ENCODE measurements around the gene NUDT21. TPM values are rescaled to one million over a fixed set of nuclear protein-coding genes. Genes with fewer than 3 reads are reported as not detected.

Gene NUDT21
- total RNA-seq, 1 donor from 2014 or later: 105 TPM

- peaks cover 16% of the 10 kb centered on the region for H3K36me3 Mint-ChIP-seq (ENCODE audit: unreplicated experiment)
- no peaks in the 10 kb centered on the region for H3K9me3 Mint-ChIP-seq (ENCODE audit: unreplicated experiment)
- H3K4me1 Mint-ChIP-seq (ENCODE audit: unreplicated experiment): peaks cover 18% of the 10 kb centered on the region
- H3K4me3 Mint-ChIP-seq (ENCODE audit: unreplicated experiment): no peak overlapping the region
- no peak for TF ChIP-seq CTCF (IDR thresholded peaks at IDR 0.05)
- H3K27ac Mint-ChIP-seq (ENCODE audit: unreplicated experiment): no peak overlapping the region
- DNase-seq (ENCODE audit: extremely low spot score, unreplicated experiment): no peak
- no peaks in the 10 kb centered on the region for H3K27me3 Mint-ChIP-seq (ENCODE audit: unreplicated experiment)
Measured at GRCh38 chr16:56428091-56428490, 23.0 kb downstream of the NUDT21 start.

- TF ChIP-seq CTCF (IDR thresholded peaks at IDR 0.05): no peak
- no peak overlapping the region for H3K27ac Mint-ChIP-seq (ENCODE audit: unreplicated experiment)
- H3K4me3 Mint-ChIP-seq (ENCODE audit: unreplicated experiment): peak overlapping the region; percentile 40
- no peaks in the 10 kb centered on the region for H3K27me3 Mint-ChIP-seq (ENCODE audit: unreplicated experiment)
- DNase-seq (ENCODE audit: extremely low spot score, unreplicated experiment): no peak
- H3K36me3 Mint-ChIP-seq (ENCODE audit: unreplicated experiment): peaks cover 8% of the 10 kb centered on the region
- peaks cover 33% of the 10 kb centered on the region for H3K4me1 Mint-ChIP-seq (ENCODE audit: unreplicated experiment)
- H3K9me3 Mint-ChIP-seq (ENCODE audit: unreplicated experiment): no peaks in the 10 kb centered on the region
Measured at GRCh38 chr16:56426585-56426984, 24.5 kb downstream of the NUDT21 start.

- peak within 1 kb of the TSS; percentile 98 for H3K4me3 Mint-ChIP-seq (ENCODE audit: unreplicated experiment)
- DNase-seq (ENCODE audit: extremely low spot score, unreplicated experiment): peak; percentile 86
- H3K27ac Mint-ChIP-seq (ENCODE audit: unreplicated experiment): peak within 1 kb of the TSS; percentile 96
- TF ChIP-seq CTCF (IDR thresholded peaks at IDR 0.05): peak; percentile 43
- H3K4me1 Mint-ChIP-seq (ENCODE audit: unreplicated experiment): peaks cover 39% of the 10 kb centered on the region
- peaks cover under 1% of the 10 kb centered on the region for H3K36me3 Mint-ChIP-seq (ENCODE audit: unreplicated experiment)
- H3K9me3 Mint-ChIP-seq (ENCODE audit: unreplicated experiment): no peaks in the 10 kb centered on the region
- H3K27me3 Mint-ChIP-seq (ENCODE audit: unreplicated experiment): no peaks in the 10 kb centered on the region
Measured at GRCh38 chr16:56425439-56425832, 25.7 kb downstream of the NUDT21 start, which contains the start of gene AMFR. Gene AMFR (minus strand): TSS chr16:56425545. CDS start chr16:56425327, 218 bp downstream.

DNA sequence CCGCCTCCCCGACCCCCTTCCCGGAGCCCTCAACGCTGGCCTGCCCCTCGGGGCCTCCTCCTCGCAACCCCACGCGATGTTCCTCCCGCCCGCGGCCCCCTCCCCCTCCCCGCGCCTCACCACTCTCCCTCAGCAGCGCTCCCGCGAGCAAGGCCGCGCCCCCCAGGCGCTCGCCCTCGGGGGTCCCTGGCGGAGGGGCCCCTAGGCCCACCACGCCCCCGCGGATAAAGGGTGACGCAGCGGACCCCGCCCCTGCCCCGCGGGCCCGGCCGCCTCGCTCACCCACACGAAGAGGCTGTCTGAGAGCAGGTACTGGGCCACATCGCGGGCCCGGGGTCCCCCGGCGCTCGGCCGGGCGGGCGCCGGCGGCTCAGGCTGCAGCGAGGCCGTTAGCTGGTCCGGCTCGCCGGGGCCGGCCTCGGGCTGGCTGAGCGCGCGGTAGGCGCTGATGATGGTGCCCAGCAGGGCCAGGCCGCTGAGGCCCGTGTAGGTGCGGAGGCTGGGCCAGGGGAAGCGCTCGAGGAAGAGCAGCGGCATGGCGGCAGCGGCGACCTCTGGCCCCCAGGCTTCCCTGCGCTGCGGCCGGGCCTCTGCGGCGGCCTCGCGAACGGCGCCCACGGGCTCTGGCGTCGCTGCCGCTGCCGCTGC is 26.2 kb downstream of the NUDT21 start:
- DNase-seq (ENCODE audit: extremely low spot score, unreplicated experiment): peak; percentile 87
- H3K9me3 Mint-ChIP-seq (ENCODE audit: unreplicated experiment): no peaks in the 10 kb centered on the region
- H3K27ac Mint-ChIP-seq (ENCODE audit: unreplicated experiment): peak overlapping the region; percentile 96

More for the DNA sequence above, 26.2 kb downstream of the NUDT21 start:
- peak overlapping the region; percentile 98 for H3K4me3 Mint-ChIP-seq (ENCODE audit: unreplicated experiment)
- no peaks in the 10 kb centered on the region for H3K36me3 Mint-ChIP-seq (ENCODE audit: unreplicated experiment)
- no peak for TF ChIP-seq CTCF (IDR thresholded peaks at IDR 0.05)
- H3K4me1 Mint-ChIP-seq (ENCODE audit: unreplicated experiment): peaks cover 44% of the 10 kb centered on the region
- no peaks in the 10 kb centered on the region for H3K27me3 Mint-ChIP-seq (ENCODE audit: unreplicated experiment)

Data from osteocyte (in vitro differentiated cells).